SK-N-MC (cell line): ENCODE measurements around the gene HIKESHI.

ENCODE experiments used
- EZH2 ChIP-seq: fragments of 200-600 bp; sonication (generic); IDR thresholded peaks from one replicate; pipeline ENCODE4 v1.6.1; 2017; ENCODE audit warnings: antibody characterized with exemption
- FOXP2 ChIP-seq: optimal IDR thresholded peaks from 2 replicates; pipeline ENCODE3; 2011; ENCODE audit warnings: mild to moderate bottlenecking, moderate library complexity; ENCODE audit not compliant: insufficient read depth; ENCODE audit errors: extremely low read length, control extremely low read depth
- POLR2AphosphoS5 ChIP-seq: IDR thresholded peaks from 2 replicates; pipeline ENCODE4 v1.6.1; 2012; ENCODE audit warnings: mild to moderate bottlenecking, low read depth, low read length, borderline replicate concordance

DNA sequence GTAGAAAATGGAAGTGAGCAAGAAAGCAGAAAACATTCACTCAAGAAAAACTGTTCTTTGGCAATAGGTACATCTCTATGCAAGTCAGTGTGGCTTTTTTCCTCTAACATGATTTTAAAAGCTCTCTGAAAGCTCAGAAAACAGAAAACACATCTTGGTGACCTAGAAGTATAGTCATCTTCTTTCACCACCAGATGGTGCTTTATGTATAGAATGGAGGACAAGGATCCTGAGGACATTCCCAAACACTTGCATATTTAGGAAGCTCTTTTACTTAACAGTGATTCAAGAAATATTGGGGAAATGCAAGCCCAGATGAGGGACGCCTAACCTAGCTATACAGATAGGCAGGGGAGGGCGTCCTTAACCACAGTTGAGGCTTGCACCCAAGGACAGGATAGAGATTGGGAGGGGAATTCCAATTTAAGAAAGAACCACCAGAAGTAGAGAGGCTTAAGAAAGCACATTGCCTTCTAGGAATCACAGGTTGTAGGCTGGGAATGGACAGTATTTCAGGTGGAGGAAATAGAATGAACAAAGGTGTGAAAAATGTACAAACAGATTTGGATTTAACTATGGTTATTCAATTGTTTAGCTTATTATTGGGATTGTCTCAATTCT is 58.8 kb downstream of the HIKESHI start:
- TF ChIP-seq EZH2 (no peak), POLR2AphosphoS5 (no peak), FOXP2 (no peak)
